Measurements from ENCODE around the gene USP31. TPM values are rescaled to one million over a fixed set of nuclear protein-coding genes. Genes with fewer than 3 reads are reported as not detected.

The USP31 gene, protein sequence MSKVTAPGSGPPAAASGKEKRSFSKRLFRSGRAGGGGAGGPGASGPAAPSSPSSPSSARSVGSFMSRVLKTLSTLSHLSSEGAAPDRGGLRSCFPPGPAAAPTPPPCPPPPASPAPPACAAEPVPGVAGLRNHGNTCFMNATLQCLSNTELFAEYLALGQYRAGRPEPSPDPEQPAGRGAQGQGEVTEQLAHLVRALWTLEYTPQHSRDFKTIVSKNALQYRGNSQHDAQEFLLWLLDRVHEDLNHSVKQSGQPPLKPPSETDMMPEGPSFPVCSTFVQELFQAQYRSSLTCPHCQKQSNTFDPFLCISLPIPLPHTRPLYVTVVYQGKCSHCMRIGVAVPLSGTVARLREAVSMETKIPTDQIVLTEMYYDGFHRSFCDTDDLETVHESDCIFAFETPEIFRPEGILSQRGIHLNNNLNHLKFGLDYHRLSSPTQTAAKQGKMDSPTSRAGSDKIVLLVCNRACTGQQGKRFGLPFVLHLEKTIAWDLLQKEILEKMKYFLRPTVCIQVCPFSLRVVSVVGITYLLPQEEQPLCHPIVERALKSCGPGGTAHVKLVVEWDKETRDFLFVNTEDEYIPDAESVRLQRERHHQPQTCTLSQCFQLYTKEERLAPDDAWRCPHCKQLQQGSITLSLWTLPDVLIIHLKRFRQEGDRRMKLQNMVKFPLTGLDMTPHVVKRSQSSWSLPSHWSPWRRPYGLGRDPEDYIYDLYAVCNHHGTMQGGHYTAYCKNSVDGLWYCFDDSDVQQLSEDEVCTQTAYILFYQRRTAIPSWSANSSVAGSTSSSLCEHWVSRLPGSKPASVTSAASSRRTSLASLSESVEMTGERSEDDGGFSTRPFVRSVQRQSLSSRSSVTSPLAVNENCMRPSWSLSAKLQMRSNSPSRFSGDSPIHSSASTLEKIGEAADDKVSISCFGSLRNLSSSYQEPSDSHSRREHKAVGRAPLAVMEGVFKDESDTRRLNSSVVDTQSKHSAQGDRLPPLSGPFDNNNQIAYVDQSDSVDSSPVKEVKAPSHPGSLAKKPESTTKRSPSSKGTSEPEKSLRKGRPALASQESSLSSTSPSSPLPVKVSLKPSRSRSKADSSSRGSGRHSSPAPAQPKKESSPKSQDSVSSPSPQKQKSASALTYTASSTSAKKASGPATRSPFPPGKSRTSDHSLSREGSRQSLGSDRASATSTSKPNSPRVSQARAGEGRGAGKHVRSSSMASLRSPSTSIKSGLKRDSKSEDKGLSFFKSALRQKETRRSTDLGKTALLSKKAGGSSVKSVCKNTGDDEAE (N-terminal part only)
- 25.3 TPM for total RNA-seq

DNA sequence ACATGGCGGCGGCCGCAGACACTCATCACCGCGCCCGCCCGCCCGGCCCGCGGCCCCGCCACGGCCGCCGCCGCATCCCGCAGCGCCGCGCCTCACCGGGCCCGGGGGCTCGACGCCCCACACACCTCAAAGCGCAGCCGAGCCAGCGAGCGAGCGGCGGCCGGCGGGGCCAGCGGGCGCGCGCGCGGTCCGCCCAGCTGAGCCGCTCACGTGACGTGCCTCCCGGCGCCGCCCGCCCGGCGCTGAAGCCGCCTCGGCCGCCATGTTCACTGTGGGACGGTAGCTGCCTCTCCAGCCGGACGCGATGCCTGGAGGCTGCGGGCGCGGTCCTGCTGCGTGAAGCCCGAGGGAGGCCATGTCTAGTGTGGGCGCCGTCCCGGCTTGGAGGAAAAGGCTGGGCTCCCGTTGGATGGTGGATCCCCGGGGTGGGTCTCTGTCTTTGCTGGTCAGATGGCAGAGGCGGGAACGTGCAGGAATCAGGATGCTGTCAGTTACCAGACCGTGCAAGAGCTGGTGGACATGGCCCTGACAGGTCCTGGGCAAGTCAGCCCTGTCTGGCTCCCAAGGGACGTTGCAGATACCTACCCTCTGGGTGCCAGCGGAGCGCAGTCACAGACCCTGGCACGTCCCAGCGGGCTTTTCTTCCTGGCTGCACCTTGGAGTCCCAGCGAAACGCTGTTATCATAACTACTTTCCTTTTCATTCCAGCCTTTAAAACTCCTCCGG lies at the start of gene USP31:
Gene USP31, minus strand, starts transcription at position 186 of the 726 bp plus-strand sequence. Its CDS starts 182 bp downstream, at position 4.
- DNase-seq, result peak; percentile 98

DNA sequence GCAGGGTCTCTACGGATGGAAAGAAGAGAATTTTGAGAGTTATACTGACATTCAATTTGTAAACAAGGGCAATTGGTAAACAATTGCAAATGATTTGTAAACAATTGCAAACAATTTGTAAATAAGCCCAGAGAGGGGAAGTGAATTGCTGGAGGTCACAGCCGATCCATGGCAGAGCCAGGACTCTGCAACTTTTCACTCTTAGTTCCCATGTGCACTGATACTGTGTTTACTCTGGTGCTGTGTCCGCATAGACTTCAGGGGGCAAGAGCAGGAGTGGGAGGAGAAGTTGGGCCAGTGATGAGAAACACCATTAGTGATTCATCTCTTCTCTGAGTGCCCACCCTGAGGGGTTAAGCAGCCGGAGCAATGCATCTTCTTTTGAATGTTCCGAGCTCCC lies 47.3 kb upstream of the USP31 start:
- no peak for DNase-seq

DNA sequence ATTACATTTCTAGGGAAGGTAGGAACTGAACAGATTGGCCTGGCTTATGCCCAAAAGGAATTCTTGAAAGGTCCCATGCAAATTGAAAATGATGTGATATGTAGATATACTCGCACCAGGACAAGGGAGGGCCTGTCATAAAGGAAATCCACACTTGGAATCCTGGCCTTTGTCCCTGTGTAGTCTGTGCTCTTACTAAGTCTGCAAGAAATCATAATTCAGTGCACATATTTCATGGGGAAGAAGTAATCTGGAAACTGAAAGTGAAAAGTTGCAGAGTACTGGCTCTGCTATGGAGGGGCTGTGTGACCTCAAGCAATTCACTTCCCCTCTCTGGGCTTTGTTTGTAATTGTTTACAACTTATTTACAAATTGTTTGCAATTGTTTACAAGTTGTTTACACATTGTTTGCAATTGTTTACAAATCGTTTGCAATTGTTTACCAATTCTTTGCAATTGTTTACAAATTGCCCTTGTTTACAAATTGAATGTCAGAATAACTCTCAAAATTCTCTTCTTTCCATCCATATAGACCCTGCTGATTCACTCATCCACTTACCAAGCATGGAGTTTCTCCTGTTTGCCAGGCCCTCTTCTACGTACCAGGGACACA lies 46.2 kb upstream of the USP31 start:
- DNase-seq, result no peak

DNA sequence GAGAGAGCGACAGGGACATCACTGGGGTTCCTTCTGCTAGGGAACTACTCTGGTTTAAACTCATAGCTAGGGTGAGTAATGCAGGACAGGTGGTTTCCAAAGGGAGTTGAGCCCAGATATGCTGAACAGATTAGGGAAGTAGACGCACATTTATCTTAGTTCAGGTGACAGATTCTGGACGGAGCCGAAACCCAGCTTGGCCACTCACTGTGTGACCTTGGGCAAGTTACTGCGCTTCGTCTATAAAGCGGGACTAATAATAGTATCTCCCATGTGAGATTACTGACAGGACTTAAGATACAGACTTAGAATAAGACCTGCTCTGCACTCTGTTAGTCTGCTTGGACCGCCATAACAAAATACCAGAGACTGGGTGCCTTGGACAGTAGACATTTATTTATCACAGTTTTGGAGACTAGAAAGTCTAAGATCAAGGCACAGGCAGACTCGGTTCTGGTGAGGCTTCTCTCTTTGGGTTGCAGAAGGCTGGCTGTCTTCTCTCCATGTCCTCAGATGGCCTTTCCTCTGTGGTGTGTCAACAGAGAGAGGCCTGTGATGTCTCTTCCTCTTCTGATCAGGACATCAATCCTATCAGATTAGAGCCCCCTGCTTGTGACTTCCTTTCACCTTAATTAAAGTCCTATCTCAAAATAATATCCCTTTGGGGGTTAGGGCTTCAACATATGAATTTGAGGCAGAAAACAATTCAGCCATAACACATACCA lies 45.4 kb upstream of the USP31 start:
- no peak for DNase-seq

DNA sequence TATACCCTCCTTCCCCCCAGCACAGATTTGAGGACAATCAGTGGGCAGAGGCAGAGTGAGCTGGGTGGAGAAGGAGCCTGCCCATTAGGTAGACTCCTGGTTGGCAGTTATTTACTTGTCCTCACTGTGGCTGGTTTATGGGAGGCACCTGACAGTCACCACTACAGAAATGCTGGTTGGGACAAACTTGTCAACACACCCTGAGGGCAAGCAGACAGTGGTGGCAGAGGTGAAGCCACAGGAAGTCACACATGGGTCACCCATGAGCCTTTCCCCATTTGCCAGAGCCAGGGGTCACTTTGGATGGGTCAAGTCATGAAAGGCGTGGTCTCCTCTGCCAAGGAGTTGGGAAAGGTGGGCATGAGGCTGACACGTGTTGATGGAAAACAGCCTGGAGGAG lies 39.7 kb upstream of the USP31 start:
- DNase-seq, result no peak

DNA sequence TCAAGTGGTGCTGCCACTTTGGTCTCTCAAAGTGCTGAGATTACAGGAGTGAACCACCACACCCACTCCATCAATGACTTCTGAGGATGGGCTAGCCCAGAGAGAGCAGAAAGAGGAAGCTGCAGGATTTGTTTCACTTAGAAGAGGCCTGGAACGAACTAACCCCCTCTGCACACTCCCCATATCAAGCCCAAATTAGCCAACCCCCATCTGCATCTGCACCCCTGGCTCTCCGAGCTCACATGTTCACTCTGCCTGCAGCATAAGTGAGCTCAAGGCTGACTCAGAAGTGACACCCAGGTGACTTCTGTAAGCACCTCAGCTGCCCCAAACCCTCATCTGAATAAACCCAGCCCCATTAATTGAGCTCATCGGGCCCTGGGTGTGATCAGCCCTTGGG lies 38.1 kb upstream of the USP31 start:
- DNase-seq, result no peak

DNA sequence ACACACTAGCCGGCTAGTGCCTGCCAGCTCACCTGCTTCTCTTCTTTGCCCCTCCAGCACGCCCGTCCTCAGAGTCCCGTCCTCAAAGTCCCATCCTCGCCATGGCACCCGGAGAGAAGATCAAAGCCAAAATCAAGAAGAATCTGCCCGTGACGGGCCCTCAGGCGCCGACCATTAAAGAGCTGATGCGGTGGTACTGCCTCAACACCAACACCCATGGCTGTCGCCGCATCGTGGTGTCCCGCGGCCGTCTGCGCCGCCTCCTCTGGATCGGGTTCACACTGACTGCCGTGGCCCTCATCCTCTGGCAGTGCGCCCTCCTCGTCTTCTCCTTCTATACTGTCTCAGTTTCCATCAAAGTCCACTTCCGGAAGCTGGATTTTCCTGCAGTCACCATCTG lies 36.9 kb upstream of the USP31 start:
- DNase-seq, result no peak

DNA sequence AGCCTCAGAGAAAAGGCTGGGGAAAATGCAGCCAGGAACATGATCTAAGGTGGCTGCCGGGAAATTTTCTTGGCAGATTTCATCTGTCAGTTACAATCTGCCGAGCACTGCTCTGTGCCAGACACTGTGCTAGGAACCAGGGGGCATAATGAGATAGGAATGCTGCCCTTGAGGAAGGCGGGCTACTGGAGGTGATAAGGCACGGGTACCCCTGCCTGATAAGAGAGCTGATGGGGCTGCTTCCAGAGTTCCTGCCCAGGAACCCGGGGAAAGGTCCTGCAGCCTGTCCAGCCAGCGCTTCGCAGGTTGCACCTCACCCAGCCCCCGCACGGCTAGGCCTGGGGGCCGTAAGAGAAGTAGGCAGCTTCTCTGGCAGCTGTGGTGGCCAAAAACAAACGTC lies 36.4 kb upstream of the USP31 start:
- no peak for DNase-seq

DNA sequence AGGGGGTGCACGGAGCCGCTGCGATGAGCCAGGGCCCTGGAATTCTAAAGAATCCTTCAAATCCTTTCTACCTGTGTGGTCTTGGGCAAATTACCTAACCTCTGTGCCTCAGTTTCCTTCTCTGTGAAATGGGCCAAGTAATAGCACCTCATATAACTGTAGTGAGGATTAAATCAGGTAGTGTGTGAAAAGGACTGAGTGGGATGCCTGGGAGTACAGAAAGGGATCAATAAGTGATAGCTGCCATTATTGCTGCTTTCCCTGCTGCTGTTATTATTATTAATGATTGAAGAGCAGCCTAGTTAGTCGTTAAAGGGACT lies 34.3 kb upstream of the USP31 start:
- DNase-seq, result no peak

DNA sequence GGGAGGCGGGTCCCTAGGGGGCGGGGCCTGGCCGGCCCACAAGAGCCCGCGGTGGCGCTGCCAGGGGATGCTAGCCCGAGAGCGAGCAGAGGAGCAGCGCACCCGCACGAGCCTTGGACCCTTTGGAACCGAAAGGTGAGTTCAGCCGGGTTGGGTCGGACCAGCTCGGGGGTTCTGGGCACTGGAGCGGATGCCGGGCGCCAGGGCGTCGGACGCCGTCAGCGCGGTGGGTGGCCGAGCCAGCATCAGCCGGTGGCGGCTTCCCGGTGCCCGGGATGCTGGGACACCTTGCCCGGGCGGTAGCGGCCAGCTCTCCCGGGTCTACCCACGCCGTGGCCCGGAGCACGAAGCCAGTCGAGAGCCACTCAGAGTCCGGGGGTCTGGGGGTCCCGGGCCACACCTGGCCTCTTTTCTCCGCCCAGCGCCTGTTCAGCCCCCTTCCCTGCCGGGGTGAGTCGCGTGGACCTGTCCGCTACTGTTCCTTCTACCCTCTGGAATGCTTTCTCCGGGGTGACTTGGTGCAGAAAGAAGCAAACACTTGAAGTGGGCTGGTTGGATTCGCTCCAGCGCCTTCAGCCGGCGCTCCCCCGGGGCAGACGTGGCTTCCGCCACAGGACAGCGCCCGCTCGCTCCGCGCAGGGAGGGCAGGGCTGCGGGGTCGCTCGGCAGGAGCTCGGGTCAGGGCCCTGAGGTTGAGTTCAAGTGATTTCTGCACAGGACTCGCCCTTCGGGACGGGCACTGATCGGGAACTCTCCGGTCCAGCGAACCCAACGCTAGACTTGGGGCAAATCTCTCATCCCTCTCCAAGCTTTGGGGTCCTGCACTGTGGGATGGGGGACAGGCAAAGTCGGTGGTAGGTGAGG lies 33.7 kb upstream of the USP31 start, which contains the start of gene SCNN1G:
Gene SCNN1G, plus strand, starts transcription at position 67 of the 864 bp plus-strand sequence. CDS start 3,527 bp downstream, outside the sequence.
- no peak for DNase-seq

DNA sequence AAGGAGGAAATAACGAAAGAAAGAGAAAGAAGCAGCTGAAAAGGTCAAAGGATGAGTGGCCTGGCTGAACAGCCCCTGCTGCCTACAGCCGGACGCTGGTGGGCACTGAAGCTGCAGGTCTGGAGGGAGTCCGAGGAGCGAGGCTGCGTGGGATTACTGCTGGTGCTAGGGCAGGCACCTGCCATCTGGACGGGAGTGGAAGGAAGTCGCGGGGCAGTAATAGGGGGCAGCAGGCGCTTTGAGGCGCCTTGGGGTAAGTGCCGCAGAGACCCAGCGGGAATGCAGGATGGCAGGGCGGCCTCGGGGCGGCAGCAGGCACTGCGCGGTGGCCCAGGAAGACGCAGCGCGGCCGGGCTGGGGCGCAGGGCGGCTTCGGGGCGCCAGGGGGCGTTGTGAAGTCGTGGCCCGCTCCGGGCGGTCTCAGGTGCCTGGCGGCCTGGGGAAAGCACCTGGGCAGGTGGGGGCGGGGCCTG lies 33.0 kb upstream of the USP31 start:
- DNase-seq, result peak; percentile 80

DNA sequence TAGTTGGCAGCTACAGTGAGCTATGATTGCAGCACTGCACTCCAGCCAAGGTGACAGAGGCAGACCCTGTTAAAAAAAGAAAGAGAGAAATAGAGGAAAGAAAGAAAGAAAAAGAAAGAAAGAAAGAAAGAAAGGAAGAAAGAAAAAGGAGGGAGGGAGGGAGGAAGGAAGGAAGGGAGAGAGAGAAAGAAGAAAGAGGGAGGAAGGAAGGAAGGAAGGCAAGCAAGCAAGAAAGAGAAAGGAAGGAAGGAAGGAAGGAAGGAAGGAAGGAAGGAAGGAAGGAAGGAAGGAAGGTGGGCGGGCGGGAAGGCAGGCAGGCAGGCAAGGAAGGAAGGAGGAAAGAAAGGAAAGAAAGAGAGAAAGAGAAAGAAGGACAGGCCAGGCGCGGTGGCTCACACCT lies 32.3 kb upstream of the USP31 start:
- no peak for DNase-seq

DNA sequence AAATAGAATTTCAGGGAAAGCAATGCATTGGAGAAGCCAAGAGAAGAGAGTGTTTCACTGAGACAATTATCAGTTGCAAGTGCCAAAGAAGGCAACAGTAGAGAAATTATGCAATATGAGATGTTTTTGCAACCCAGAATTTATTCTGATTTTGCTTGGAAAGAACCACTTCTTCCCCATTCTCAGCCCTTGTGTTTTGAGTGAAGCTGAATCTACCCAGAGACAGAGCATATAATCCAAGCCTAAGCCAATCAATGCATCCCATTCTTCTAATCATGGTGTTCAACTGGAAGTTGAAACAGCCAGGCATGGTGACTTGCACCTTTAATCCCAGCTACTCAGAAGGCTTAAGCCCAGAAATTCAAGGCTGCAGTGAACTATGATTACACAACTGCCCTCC lies 26.4 kb upstream of the USP31 start:
- no peak for DNase-seq

DNA sequence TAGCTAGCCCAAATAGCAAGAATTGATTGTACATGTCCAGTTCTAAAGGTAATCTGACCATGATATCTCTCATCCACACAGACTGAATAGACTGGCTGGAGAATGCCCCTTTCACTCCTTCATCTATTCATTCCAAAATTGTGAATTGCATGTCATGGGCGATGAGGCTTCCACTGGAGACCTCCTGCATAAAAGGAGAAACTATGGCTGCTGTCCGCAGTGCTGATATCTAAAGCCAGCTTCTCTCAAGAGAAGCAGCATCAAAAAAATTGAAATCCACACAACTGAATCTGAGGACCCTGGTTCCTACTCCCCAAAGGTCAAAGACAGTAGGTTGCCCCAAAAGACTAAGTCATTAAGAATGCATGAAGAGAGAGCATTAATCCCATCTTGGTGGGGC lies 25.4 kb upstream of the USP31 start:
- peak; percentile 37 for DNase-seq

DNA sequence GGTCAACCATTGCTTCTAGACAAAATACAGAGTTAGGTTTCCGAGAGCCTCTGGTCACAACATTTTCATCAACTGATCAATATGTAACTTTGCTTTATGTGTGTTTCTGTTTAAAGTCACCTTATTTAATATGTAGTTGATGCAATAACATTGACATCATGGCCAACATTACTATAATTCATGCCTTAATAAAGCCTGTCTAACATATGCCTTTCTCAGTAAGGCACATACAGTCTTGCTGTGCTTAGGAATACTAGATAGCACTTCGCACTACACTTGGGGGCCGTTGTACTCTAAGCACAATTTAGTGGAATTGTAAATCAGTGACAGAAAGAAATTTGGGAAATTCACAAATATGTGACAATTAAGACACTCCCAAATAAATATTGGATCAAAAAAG lies 23.7 kb upstream of the USP31 start:
- DNase-seq, result no peak

DNA sequence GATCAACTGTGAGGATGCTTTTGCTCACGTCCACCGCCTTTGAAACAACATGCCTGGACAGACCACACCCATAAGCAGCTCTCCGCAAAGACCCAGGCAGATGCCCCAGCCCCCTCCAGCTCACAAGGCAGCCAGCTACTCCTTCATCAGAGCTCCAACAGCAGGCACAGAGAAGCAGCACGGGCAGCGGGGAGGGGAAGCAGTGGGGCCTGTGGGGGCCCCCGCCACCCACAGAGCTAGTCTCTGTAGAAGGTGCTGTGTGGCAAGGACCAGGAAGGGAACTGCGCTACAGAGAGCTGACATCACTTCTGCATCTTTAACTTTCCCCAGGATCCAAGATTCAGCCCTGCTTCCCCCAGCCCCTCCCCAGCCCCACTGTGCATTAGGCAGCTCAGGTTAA lies 23.3 kb upstream of the USP31 start:
- no peak for DNase-seq

DNA sequence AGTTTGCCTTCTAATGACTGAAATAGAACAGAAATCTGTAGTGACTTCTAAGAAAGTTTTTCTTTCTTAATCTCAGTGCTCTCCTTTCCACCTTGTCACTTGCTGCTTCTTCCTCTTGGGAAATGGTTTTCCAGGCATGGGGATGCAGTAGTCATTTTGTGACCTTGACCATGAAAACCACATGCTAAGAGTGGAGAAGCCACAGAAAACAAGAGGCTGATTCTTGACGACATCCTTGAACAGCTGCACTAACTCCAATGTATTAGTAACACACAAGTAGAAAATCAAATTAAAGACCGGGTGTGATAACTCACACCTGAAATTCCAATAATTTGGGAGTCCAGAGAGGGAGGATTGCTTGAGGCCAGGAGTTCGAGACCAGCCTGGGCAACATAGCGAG lies 15.5 kb upstream of the USP31 start:
- DNase-seq, result no peak

DNA sequence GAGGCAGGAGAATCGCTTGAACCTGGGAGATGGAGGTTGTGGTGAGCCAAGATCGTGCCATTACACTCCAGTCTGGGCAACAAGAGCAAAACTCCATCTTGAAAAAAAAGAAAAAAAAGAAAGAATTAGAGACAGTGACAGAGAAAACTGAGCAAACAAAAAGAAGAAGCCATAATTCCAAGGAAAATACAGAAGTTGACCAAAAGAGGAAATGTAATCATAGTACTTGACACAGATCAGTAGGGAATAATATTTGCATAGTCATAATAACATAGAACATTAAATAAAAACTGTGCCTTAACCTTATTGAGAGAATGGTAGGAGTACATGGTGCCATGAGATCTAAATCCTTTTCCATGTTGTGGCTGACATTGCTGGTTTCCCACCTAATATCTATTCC lies 14.7 kb upstream of the USP31 start:
- no peak for DNase-seq

DNA sequence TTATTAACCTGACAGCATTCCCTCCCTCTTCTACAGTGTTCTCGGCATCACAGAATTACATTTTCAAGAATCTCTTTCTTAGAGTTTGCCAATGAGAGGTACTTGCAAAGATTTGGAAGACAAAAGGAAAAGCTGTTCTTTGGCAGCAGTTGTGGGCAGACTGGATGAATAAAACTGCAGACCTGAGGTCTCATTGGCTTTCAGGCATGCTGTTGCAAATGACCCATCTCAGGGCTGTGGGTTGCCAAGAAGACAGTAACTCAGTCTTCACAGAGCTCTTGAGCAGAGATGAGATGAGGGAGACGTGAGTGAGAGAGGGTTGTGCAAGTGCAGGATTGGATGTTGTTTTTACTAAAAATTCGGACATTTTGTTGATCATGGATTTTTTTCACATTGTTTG lies 11.3 kb upstream of the USP31 start:
- DNase-seq, result no peak

DNA sequence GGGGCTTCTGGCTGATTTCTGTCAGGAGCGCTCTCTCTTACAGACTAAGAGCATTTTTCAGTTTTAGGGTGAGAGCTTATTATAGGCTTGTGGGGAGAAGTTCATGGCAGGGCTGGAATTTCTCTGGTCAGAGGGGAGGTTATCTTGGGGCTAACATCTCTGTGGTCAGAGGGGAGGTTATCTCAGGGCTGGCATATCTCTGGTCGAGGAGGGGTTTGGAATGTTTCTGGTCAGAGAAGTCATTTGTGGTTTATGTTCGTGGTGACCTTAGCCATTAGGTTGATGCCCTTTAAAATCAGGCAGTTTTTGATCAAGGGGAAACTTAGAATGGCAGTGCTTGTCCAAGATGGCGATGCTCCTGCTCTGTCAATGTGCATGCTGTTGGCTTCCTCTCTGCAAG lies 10.8 kb upstream of the USP31 start:
- DNase-seq, result no peak

Data from tongue (tissue), 2 donors.